ENCODE measurements around the gene C20orf202. TPM values are rescaled to one million over a fixed set of nuclear protein-coding genes. Genes with fewer than 3 reads are reported as not detected.

The C20orf202 gene
- total and polyA plus RNA-seq, 7 donors = 0.13 TPM; not detected in 6

- peaks cover 0 to 6% (median 0%) of the 10 kb centered on the region in 3 donors for H3K27me3 ChIP-seq
- no peak for TF ChIP-seq POLR2AphosphoS5 (IDR thresholded peaks at IDR 0.05)
- no peak for TF ChIP-seq CTCF (IDR thresholded peaks at IDR 0.05)
- no peak for TF ChIP-seq EP300 (IDR thresholded peaks at IDR 0.05)
- no peak for TF ChIP-seq POLR2A (IDR thresholded peaks at IDR 0.05)
- no peak for DNase-seq
- WGBS, 2 donors = 94 to 98% methylated on average over 3 of the region's 3 CpGs
- peaks cover 0 to 12% (median 0%) of the 10 kb centered on the region in 4 donors for H3K36me3 ChIP-seq
- intact Hi-C loops (cut with DNase I) = no loop called here
- no peak overlapping the region for H3K4me3 ChIP-seq
- no peak overlapping the region for H3K27ac ChIP-seq
- no peaks in the 10 kb centered on the region for H3K9me3 ChIP-seq
- no peaks in the 10 kb centered on the region for H3K4me1 ChIP-seq
Observed at GRCh38 chr20:1178623-1179022, 24.6 kb upstream of the C20orf202 start.

- intact Hi-C loops (cut with DNase I) = no loop called here
- Histone ChIP-seq H3K4me3 (no peak overlapping the region), H3K27me3 (peaks cover 16 to 29% (median 21%) of the 10 kb centered on the region in 3 donors), H3K27ac (no peak overlapping the region), H3K36me3 (peaks cover 0 to under 1% (median 0%) of the 10 kb centered on the region in 4 donors), H3K9me3 (no peaks in the 10 kb centered on the region), H3K4me1 (peaks cover 0 to 15% (median 14%) of the 10 kb centered on the region in 4 donors)
- WGBS, 2 donors = 95 to 97% methylated on average over 27 of the region's 27 CpGs
- TF ChIP-seq CTCF (IDR thresholded peaks at IDR 0.05) (no peak), POLR2A (IDR thresholded peaks at IDR 0.05) (no peak), POLR2AphosphoS5 (IDR thresholded peaks at IDR 0.05) (no peak), EP300 (IDR thresholded peaks at IDR 0.05) (no peak)
- no peak for DNase-seq
Observed at GRCh38 chr20:1180949-1181348, 22.3 kb upstream of the C20orf202 start.

- 58 to 69% methylated on average over 4 of the region's 4 CpGs for WGBS, 2 donors
Observed at GRCh38 chr20:1182106-1182505, 21.1 kb upstream of the C20orf202 start.

GRCh38 chr20:1183153-1183552 is 20.1 kb upstream of the C20orf202 start:
- peaks cover 0 to 16% (median 14%) of the 10 kb centered on the region in 4 donors for H3K4me1 ChIP-seq
- no peak for TF ChIP-seq POLR2AphosphoS5 (IDR thresholded peaks at IDR 0.05)
- TF ChIP-seq CTCF (IDR thresholded peaks at IDR 0.05) = no peak
- no peak for TF ChIP-seq EP300 (IDR thresholded peaks at IDR 0.05)
- no peak for TF ChIP-seq POLR2A (IDR thresholded peaks at IDR 0.05)
- intact Hi-C loops (cut with DNase I) = no loop called here
- no peaks in the 10 kb centered on the region for H3K36me3 ChIP-seq
- WGBS, 2 donors = 65 to 84% methylated on average over 6 of the region's 6 CpGs
- H3K9me3 ChIP-seq = no peaks in the 10 kb centered on the region
- H3K27me3 ChIP-seq = peaks cover 26 to 43% (median 30%) of the 10 kb centered on the region in 3 donors
- H3K4me3 ChIP-seq = no peak overlapping the region
- H3K27ac ChIP-seq = no peak overlapping the region
- no peak for DNase-seq

More at GRCh38 chr20:1182106-1182505, 21.1 kb upstream of the C20orf202 start:
- intact Hi-C loops (cut with DNase I) = no loop called here
- Histone ChIP-seq H3K27ac (no peak overlapping the region), H3K27me3 (peaks cover 24 to 41% (median 30%) of the 10 kb centered on the region in 3 donors), H3K4me3 (no peak overlapping the region), H3K4me1 (peaks cover 0 to 16% (median 14%) of the 10 kb centered on the region in 4 donors), H3K36me3 (no peaks in the 10 kb centered on the region), H3K9me3 (no peaks in the 10 kb centered on the region)
- TF ChIP-seq EP300 (IDR thresholded peaks at IDR 0.05) = no peak
- no peak for TF ChIP-seq CTCF (IDR thresholded peaks at IDR 0.05)
- no peak for TF ChIP-seq POLR2A (IDR thresholded peaks at IDR 0.05)
- TF ChIP-seq POLR2AphosphoS5 (IDR thresholded peaks at IDR 0.05) = no peak
- DNase-seq = no peak

GRCh38 chr20:1184260-1184637 is 19.0 kb upstream of the C20orf202 start:
- no peak overlapping the region for H3K27ac ChIP-seq
- H3K27me3 ChIP-seq = peaks cover 26 to 43% (median 30%) of the 10 kb centered on the region in 3 donors
- H3K9me3 ChIP-seq = no peaks in the 10 kb centered on the region
- no peak overlapping the region for H3K4me3 ChIP-seq
- intact Hi-C loops (cut with DNase I) = no loop called here
- no peak for DNase-seq
- no peak for TF ChIP-seq POLR2A (IDR thresholded peaks at IDR 0.05)
- no peak for TF ChIP-seq EP300 (IDR thresholded peaks at IDR 0.05)
- TF ChIP-seq POLR2AphosphoS5 (IDR thresholded peaks at IDR 0.05) = no peak
- no peak for TF ChIP-seq CTCF (IDR thresholded peaks at IDR 0.05)
- 14 to 39% methylated on average over 13 of the region's 13 CpGs for WGBS, 2 donors
- H3K36me3 ChIP-seq = no peaks in the 10 kb centered on the region
- peaks cover 0 to 16% (median 14%) of the 10 kb centered on the region in 4 donors for H3K4me1 ChIP-seq

Data from sigmoid colon (tissue), 7 donors.